ENCODE measurements around the gene UBASH3B. TPM values are rescaled to one million over a fixed set of nuclear protein-coding genes. Genes with fewer than 3 reads are reported as not detected.
"Not testable (repeated sequence)": the region's sequence is repeated elsewhere in the genome, so short reads cannot be mapped to it uniquely, and the experiment has no call there.

The UBASH3B gene
- total RNA-seq, 2 experiments from 2014 or later: 16.2 to 20.1 TPM

- ChIA-PET POLR2A (interaction anchor here (0.6 to 1.2 kb wide), 2 partner anchors 210 to 614 kb away, joined by 3 to 5 read pairs; partner anchors contain the start of gene HSPA8), CTCF (interaction anchor here (0.6 to 8.8 kb wide), 41 partner anchors 8 to 954 kb away, joined by 3 to 119 read pairs (median 5); partner anchors contain the start of gene CRTAM)
- Mint-ChIP-seq H3K4me3 (peak overlapping the region; percentile 37), H3K9me3 (ENCODE audit: low read depth) (no peaks in the 10 kb centered on the region), H3K36me3 (ENCODE audit: low read depth) (no peaks in the 10 kb centered on the region), H3K27me3 (no peaks in the 10 kb centered on the region), H3K27ac (peak overlapping the region; percentile 83), H3K4me1 (peaks cover 47% of the 10 kb centered on the region)
- peak; percentile 68 for DNase-seq
- intact Hi-C loops (cut with DNase I, micrococcal nuclease): loop anchor here (5.0 kb wide), 2 partner anchors 40 to 225 kb away; no protein-coding TSS in a partner anchor
- ATAC-seq: peak; percentile 59
Measured at GRCh38 chr11:122852074-122852795, 196.7 kb downstream of the UBASH3B start.

DNA sequence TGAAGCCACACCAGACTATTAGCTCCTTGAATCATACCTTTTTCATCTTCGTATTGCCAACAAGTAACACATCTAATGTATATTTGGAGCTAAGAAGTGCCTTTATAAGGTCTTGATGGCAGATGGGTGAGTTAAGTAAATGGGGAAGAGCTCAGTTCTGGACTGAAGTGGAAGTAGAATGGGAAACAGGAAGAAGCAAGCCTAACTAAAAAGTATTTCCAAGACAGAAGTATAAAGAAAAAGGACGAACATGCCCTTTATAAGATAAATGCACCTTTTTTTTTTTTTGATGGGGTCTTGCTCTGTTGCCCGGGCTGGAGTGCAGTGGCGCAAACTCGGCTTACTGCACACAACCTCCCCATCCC, 197.3 kb downstream of the UBASH3B start:
- Mint-ChIP-seq H3K4me3 (no peak overlapping the region), H3K9me3 (ENCODE audit: low read depth) (no peaks in the 10 kb centered on the region), H3K36me3 (ENCODE audit: low read depth) (no peaks in the 10 kb centered on the region), H3K27ac (peak overlapping the region; percentile 83), H3K4me1 (peaks cover 46% of the 10 kb centered on the region), H3K27me3 (no peaks in the 10 kb centered on the region)
- intact Hi-C loops (cut with DNase I, micrococcal nuclease): loop anchor here (5.0 kb wide), 2 partner anchors 40 to 225 kb away; no protein-coding TSS in a partner anchor
- ChIA-PET POLR2A (interaction anchor here (0.6 to 1.2 kb wide), 2 partner anchors 131 to 209 kb away, joined by 3 to 5 read pairs; partner anchors contain the start of gene HSPA8), CTCF (interaction anchor here (0.6 to 8.8 kb wide), 44 partner anchors 8 to 955 kb away, joined by 3 to 119 read pairs (median 6); partner anchors contain the start of gene CRTAM)
- ATAC-seq: no peak
- no peak for DNase-seq

DNA sequence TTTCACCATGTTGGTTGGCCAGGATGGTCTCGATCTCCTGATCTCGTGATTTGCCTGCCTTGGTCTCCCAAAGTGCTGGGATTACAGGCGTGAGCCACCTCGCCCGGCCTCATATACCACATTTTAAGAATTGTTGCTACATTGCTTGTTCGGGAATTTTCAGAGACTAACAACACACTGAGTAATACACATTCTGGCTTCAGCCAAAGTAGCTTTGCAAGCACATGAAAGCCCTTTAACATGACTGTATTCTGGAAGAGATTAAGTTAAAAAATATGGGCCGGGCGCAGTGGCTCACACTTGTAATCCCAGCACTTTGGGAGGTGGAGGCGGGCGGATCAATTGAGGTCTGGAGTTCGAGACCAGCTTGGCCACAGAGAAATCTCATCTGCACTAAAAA, 197.7 kb downstream of the UBASH3B start:
- no peaks in the 10 kb centered on the region for H3K9me3 Mint-ChIP-seq (ENCODE audit: low read depth)
- no peaks in the 10 kb centered on the region for H3K27me3 Mint-ChIP-seq
- ChIA-PET POLR2A (interaction anchor here (0.6 to 1.2 kb wide), 2 partner anchors 131 to 209 kb away, joined by 3 to 5 read pairs; partner anchors contain the start of gene HSPA8), CTCF (interaction anchor here (0.7 to 8.8 kb wide), 51 partner anchors 9 to 278 kb away, joined by 3 to 119 read pairs (median 6); partner anchors contain the start of genes CRTAM and UBASH3B)
- DNase-seq (no peak), ATAC-seq (no peak)
- no peaks in the 10 kb centered on the region for H3K36me3 Mint-ChIP-seq (ENCODE audit: low read depth)
- no peak overlapping the region for H3K27ac Mint-ChIP-seq
- intact Hi-C loops (cut with DNase I, micrococcal nuclease): loop anchor here (5.0 kb wide), 2 partner anchors 41 to 226 kb away; no protein-coding TSS in a partner anchor
- no peak overlapping the region for H3K4me3 Mint-ChIP-seq
- H3K4me1 Mint-ChIP-seq: peaks cover 46% of the 10 kb centered on the region

GRCh38 chr11:122853971-122854446, 198.5 kb downstream of the UBASH3B start:
- Mint-ChIP-seq H3K27me3 (no peaks in the 10 kb centered on the region), H3K36me3 (ENCODE audit: low read depth) (no peaks in the 10 kb centered on the region), H3K4me1 (peaks cover 46% of the 10 kb centered on the region), H3K9me3 (ENCODE audit: low read depth) (no peaks in the 10 kb centered on the region), H3K4me3 (no peak overlapping the region), H3K27ac (no peak overlapping the region)
- POLR2A ChIA-PET: no interaction called here
- no peak for ATAC-seq
- CTCF ChIA-PET: interaction anchor here (0.6 to 8.8 kb wide), 49 partner anchors 10 to 1458 kb away, joined by 3 to 119 read pairs (median 5); partner anchors contain the start of genes CRTAM and UBASH3B
- intact Hi-C loops (cut with DNase I, micrococcal nuclease): loop anchor here (1.0 to 5.0 kb wide), 5 partner anchors 40 to 227 kb away; no protein-coding TSS in a partner anchor
- peak; percentile 54 for DNase-seq

GRCh38 chr11:122861631-122862030, 206.1 kb downstream of the UBASH3B start:
- CTCF ChIA-PET: interaction anchor here (2.0 to 12.6 kb wide), 4 partner anchors 14 to 282 kb away, joined by 6 to 185 read pairs (median 36); no protein-coding TSS in a partner anchor
- ATAC-seq: no peak

GRCh38 chr11:122862091-122862490, 206.6 kb downstream of the UBASH3B start:
- no peak overlapping the region for H3K4me3 Mint-ChIP-seq
- peaks cover 5% of the 10 kb centered on the region for H3K27me3 Mint-ChIP-seq
- H3K4me1 Mint-ChIP-seq: no peaks in the 10 kb centered on the region
- DNase-seq (no peak), ATAC-seq (no peak)
- CTCF ChIA-PET: interaction anchor here (1.9 to 12.6 kb wide), 8 partner anchors 8 to 282 kb away, joined by 6 to 185 read pairs (median 21); no protein-coding TSS in a partner anchor
- H3K36me3 Mint-ChIP-seq (ENCODE audit: low read depth): no peaks in the 10 kb centered on the region
- POLR2A ChIA-PET: interaction anchor here (0.6 kb wide), 1 partner anchor 159 kb away, joined by 4 read pairs; no protein-coding TSS in a partner anchor
- no peaks in the 10 kb centered on the region for H3K9me3 Mint-ChIP-seq (ENCODE audit: low read depth)
- no peak overlapping the region for H3K27ac Mint-ChIP-seq
- intact Hi-C loops (cut with DNase I, micrococcal nuclease): loop anchor here in 1 of 2 experiments (5.0 kb wide), 1 partner anchor 385 kb away; no protein-coding TSS in a partner anchor

More at GRCh38 chr11:122861631-122862030, 206.1 kb downstream of the UBASH3B start:
- no peak for DNase-seq
- POLR2A ChIA-PET: no interaction called here
- Mint-ChIP-seq H3K27ac (no peak overlapping the region), H3K27me3 (peaks cover 5% of the 10 kb centered on the region), H3K36me3 (ENCODE audit: low read depth) (no peaks in the 10 kb centered on the region), H3K4me1 (peaks cover 3% of the 10 kb centered on the region), H3K4me3 (no peak overlapping the region), H3K9me3 (ENCODE audit: low read depth) (no peaks in the 10 kb centered on the region)
- intact Hi-C loops (cut with DNase I, micrococcal nuclease): loop anchor here in 1 of 2 experiments (5.0 kb wide), 1 partner anchor 386 kb away; no protein-coding TSS in a partner anchor

- H3K27me3 Mint-ChIP-seq; H3K9me3 Mint-ChIP-seq (ENCODE audit: low read depth); DNase-seq; ATAC-seq; H3K4me3 Mint-ChIP-seq; H3K27ac Mint-ChIP-seq; H3K36me3 Mint-ChIP-seq (ENCODE audit: low read depth); H3K4me1 Mint-ChIP-seq: not testable (repeated sequence)
- POLR2A ChIA-PET: interaction anchor here (0.8 kb wide), 1 partner anchor 192 kb away, joined by 3 read pairs; no protein-coding TSS in a partner anchor
- intact Hi-C loops (cut with DNase I, micrococcal nuclease): loop anchor here (1.0 to 5.0 kb wide), 3 partner anchors 160 to 384 kb away; no protein-coding TSS in a partner anchor
- CTCF ChIA-PET: interaction anchor here (0.6 to 12.6 kb wide), 26 partner anchors 9 to 497 kb away, joined by 3 to 185 read pairs (median 5); no protein-coding TSS in a partner anchor
Measured at GRCh38 chr11:122863154-122863553, 207.6 kb downstream of the UBASH3B start.

- no peak overlapping the region for H3K4me3 Mint-ChIP-seq
- intact Hi-C loops (cut with DNase I, micrococcal nuclease): loop anchor here (1.0 to 5.0 kb wide), 3 partner anchors 159 to 383 kb away; no protein-coding TSS in a partner anchor
- DNase-seq: peak; percentile 71
- ChIA-PET CTCF (interaction anchor here (0.6 to 12.6 kb wide), 40 partner anchors 9 to 850 kb away, joined by 3 to 185 read pairs (median 4); partner anchors contain the start of gene CRTAM), POLR2A (interaction anchor here (0.6 to 0.8 kb wide), 2 partner anchors 191 to 193 kb away, joined by 3 read pairs; no protein-coding TSS in a partner anchor)
- H3K36me3 Mint-ChIP-seq (ENCODE audit: low read depth): no peaks in the 10 kb centered on the region
- H3K9me3 Mint-ChIP-seq (ENCODE audit: low read depth): no peaks in the 10 kb centered on the region
- no peaks in the 10 kb centered on the region for H3K4me1 Mint-ChIP-seq
- H3K27ac Mint-ChIP-seq: no peak overlapping the region
- H3K27me3 Mint-ChIP-seq: peaks cover 5% of the 10 kb centered on the region
- ATAC-seq: no peak
Measured at GRCh38 chr11:122863704-122864326, 208.3 kb downstream of the UBASH3B start.

Data from activated CD4-positive, alpha-beta T cell treated with anti-CD3 and anti-CD28 coated beads for 36 hours (primary cell).